ENCODE data around the gene TRAPPC11.

GRCh38 chr4:183610033-183610432 is 49.1 kb upstream of the TRAPPC11 start:
- TF ChIP-seq MYC (IDR thresholded peaks at IDR 0.05; ENCODE audit: low read depth, low read length) (no peak), POLR2A (IDR thresholded peaks at IDR 0.05; ENCODE audit: extremely low read depth, insufficient read length) (no peak), MAX (IDR thresholded peaks at IDR 0.05; ENCODE audit: low read depth, low read length) (no peak)
- TF ChIP-seq, protein P1, sequence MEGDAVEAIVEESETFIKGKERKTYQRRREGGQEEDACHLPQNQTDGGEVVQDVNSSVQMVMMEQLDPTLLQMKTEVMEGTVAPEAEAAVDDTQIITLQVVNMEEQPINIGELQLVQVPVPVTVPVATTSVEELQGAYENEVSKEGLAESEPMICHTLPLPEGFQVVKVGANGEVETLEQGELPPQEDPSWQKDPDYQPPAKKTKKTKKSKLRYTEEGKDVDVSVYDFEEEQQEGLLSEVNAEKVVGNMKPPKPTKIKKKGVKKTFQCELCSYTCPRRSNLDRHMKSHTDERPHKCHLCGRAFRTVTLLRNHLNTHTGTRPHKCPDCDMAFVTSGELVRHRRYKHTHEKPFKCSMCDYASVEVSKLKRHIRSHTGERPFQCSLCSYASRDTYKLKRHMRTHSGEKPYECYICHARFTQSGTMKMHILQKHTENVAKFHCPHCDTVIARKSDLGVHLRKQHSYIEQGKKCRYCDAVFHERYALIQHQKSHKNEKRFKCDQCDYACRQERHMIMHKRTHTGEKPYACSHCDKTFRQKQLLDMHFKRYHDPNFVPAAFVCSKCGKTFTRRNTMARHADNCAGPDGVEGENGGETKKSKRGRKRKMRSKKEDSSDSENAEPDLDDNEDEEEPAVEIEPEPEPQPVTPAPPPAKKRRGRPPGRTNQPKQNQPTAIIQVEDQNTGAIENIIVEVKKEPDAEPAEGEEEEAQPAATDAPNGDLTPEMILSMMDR (IDR thresholded peaks at IDR 0.05; ENCODE audit: low read depth, low read length), result no peak
